GM18870 (cell line): ENCODE data around the gene THY1.
"Not testable (repeated sequence)": the region's sequence is repeated elsewhere in the genome, so short reads cannot be mapped to it uniquely, and the experiment has no call there.

Experiments
- ATAC-seq: cut with Tn5 transposase; IDR thresholded peaks from one replicate; pipeline ENCODE4 v1.9.1; 2021; ENCODE audit warnings: moderate library complexity; ENCODE audit not compliant: unreplicated experiment

The THY1 gene

DNA sequence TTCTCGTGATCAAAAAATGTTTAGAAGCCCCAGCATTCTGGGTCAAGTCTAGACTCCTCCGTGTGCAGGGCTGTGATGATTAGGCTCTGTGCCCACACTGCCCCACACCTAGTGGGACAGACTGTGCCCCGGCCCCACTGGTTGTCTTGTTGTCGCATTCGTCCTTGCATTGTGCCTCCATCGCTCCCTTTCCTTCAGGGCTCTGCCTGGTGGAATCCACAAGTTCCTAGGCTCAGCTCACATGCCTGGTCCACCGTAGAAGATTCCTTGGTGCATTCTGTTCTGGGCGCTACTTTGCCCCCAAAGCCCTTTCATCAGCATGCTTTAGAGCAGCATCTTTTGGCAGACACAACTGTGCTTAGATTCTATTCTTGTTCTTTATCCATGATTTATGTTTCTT lies 23.5 kb upstream of the THY1 start:
- ATAC-seq, result no peak

DNA sequence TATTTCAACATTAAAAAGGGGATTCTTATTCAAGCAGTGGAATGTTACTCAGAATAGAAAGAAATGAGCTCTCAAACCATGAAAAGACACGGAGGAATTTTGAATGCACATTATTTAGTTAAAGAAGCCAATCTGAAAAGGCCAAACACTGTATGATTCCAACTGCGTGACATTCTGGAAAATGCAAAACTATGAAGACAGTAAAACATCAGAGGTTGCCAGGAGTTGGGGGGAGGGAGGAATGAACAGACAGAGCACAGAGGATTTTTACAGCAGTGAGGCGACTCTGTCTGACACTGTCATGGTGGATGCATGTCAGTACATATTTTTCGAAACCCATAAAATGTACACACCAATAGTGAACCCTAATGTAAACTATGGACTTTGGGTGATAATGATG lies 22.9 kb upstream of the THY1 start:
- no peak for ATAC-seq

DNA sequence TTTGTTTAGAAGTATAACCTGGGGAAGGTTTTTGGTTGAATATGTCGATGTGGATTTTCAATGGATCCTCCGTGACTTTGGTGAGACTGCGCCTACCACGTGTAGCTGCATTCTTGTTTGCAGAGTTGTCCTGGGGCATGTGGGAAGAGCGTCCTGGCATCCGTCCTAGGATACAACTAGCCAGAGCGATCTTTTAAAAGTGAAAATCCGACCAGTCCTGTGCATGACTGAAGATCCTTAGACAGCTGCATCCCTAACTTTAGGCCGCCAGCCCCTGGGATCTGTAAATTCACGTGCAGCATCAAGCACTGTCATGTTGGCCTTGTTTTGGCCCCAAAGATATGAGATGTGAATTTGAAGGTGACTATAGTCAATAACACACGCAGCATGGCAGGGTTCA lies 22.4 kb upstream of the THY1 start:
- no peak for ATAC-seq

DNA sequence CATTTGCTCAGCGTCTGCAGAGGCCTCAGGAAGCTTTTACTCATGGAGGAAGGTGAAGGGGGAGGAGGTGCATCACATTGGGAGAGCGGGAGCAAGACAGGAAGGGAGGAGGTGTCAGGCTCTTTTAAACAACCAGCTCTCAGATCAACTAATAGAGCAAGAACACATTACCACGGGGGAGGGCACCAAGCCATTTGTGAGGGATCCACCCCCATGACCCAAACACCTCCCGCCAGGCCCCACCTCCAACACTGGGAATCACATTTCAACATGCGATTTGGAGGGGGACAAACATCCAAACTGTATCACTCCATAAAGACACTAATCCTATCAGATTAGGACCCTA lies 18.9 kb upstream of the THY1 start:
- no peak for ATAC-seq

DNA sequence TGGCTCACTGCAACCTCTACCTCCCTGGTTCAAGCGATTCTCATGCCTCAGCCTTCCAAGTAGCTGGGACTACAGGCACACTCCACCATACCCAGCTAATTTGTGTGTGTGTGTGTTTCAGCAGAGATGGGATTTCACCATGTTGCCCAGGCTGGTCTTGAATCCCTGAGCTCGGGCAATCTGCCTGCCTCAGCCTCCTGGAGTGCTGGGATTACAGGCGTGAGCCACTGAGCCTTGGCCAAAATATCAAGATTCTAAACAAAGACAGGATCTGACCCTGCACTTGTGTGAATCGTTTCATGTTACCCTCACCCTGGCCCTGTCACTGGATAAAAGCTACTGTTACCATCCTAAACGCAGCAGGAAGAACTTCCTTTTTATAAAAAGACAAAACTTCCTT lies 15.6 kb upstream of the THY1 start:
- no peak for ATAC-seq

DNA sequence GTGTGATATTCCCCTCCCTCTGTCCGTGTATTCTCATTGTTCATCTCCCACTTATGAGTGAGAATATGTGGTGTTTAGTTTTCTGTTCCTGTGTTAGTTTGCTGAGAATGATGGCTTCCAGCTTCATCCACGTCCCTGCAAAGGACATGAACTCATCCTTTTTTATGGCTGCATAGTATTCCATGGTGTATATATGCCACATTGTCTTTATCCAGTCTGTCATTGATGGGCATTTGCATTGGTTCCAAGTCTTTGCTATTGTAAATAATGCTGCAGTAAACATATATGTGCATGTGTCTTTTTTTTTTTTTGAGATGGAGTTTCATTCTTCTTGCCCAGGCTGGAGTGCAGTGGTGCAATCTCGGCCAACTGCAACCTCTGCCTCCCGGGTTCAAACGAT lies 14.5 kb upstream of the THY1 start:
- ATAC-seq, result not testable (repeated sequence)

DNA sequence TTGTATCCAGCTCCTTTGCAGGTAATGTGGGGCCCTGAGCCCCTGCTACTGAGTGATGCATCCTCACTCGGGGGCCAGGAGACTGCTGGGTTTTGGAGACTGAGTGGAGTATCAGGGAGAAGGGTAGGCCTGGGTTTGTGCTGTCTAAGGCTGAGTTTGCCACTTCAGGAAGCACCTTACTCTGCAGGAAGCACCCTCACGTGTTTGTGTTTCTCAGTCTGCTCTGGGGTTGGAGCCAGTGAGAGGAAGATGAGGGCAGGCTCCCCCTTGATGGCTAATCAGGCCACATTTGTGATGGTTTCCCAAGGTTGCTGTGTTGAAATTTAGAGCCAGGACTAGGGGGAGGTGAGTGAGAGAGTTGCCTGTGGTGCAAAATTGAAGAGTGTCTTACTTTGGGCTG lies 13.7 kb upstream of the THY1 start:
- ATAC-seq, result no peak

DNA sequence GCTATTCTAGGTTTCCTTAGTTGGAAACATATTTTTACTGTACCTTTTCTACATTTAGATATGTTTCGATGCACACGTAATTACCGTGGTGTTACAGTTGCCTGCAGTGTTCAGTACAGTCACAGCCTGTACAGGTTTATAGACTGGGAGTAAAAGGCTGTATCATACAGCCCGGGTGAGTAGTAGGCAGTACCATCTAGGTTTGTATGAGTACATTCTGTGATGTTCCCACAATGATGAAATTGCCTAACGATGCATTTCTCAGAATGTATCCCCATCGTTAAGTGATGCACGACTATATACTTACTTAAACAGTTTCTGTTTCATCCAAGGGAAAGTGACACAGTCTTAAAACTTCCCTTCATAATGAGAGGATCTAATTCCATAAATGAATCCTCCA lies 13.1 kb upstream of the THY1 start:
- no peak for ATAC-seq

DNA sequence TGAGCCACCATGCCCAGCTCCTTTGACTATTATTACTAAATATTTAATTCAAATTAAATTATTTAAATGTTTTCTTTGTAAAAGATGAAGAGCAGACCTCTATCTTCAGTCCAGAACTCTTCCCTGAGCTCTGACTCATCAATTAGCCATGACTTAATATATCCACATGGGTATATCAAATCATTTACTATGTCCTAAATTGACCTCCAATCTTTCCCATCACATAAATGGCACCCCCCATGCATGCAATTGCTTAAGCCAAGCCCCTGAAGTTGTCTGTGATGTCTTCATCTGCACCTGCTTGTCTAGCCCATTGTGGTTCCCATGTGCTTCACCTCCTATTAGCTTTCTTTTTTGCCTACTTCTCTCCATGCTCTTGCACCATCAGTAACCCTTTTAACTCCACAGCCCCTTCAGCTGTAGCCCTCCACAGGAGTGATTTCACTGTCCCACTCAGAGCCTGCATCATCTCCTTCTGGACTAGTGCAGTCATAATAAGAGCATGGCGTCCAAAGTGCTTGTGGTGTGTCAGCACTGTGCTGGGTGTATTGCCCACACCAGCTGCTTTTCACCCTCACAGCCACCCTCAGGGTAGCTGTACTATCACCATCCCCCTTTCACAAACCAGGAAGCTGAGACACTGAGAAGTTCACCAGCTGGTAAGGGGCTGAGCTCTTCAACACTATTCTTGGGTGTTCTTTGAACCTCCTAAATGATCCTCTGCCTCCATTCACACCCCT lies 11.8 kb upstream of the THY1 start:
- no peak for ATAC-seq

DNA sequence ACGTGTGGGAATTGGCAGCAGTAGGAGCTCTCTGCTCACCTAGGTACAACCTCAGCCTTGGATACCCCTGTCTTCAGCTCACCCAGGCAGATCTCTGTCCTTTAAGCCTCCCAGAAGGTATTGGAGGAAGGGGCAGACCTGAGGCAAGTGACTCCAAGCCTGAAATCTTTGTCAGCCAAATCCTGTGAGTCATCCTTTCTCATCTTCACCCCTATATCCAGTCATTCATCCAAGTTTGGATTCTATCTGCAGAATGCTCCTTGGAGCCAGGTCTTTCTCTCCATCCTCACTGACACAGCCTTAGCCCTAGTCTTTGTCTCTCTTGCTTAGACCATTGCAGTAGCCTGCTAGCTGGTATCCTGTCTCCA lies 10.4 kb upstream of the THY1 start:
- ATAC-seq, result no peak

DNA sequence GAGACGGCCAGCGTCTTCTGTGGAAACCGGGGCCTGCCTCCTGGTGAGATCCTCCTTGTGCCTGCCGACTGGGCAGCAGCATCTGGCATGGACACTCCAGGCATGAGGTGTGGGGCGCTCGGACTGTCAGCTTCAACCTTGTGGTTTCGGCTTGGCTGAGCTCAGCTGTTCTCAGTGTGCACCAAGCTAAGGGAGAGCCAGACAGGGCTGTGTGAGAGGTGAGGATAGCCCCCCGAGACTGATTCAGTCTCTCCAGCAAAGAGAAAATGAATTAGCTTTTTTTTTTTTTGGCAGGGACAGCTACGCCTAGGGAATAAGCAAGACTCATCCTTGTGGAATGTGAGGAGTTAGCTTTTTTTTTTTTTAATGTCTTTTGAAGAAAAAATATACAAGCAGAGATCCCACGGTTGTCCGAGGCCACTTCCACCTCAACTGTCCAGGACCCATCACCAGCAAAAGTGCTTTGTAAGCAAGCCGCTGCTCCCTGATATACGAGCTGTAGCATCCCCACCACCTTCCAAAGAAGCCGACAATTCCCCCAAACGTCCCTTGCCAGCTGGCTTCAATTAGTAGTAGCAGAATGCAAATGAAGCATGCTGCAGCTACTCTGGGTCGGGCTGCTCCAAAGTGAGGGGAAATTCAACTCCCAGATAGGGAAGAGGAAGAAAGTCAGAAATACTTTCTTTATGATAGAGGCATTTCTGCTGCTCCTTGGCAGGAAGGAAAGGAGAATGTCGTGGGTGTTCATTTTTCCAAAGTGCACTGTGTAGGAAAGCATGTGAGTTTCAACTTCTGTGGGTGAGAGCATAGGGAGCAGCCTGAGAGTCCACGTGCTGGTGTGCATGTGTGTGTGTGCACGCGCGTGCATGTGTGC lies 9.7 kb upstream of the THY1 start:
- ATAC-seq, result no peak

DNA sequence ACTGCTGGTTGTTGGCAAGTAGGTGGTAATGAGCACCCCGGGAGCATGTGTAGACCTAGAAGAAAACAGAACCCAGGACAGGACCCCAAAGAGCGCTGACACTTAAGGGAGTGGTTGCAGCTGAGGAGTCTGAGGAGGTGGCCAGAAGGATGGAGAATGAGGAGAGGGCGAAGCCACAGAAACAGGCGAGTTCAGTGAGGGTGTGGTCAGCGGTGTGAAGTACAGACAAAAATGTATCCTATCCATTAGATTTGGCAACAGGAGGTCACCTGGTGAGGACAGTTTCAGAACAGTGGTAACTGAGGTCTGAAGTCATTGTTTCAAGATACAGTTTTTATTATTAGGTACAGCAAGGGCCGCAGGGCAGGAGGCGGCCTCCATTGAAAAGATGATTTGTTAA lies 8.6 kb upstream of the THY1 start:
- ATAC-seq, result no peak

DNA sequence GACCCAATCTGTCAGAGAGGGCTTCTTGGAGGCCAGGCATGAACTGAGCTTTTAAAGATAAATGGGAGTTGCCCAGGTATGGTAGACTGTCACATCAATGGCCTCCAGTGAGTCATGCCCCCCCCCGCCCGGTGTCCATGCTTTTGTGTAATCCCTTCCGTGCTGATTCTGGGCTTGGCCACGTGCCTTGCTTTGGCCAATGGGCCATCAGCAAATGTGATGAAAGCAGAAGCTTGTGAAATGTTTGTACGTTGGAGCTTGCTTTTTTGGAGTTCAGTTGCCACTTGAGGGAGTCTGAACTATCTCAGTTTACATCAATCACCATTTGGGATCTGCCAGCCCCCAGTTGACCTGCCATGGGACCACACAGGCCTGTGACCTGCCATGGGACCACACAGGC lies 4.3 kb upstream of the THY1 start:
- no peak for ATAC-seq

DNA sequence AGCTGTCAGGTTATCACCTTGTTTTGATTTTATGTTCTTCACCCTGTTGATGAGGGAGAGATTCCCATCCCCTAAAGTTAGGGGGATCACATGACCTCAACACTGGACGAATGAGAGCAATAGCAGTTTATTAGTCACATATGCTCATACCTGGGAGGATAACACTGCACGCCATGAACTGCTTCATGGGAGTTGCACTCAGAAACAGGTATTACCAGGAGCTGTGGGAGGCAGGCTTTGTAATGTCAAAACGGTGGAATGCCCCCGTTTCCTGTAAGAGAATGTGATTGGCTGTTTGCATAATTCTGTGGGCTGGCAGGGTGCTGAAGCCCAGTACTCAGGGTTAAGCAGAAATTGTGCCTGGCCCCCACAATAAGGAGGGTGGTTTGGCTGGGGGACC lies 3.2 kb upstream of the THY1 start:
- no peak for ATAC-seq

DNA sequence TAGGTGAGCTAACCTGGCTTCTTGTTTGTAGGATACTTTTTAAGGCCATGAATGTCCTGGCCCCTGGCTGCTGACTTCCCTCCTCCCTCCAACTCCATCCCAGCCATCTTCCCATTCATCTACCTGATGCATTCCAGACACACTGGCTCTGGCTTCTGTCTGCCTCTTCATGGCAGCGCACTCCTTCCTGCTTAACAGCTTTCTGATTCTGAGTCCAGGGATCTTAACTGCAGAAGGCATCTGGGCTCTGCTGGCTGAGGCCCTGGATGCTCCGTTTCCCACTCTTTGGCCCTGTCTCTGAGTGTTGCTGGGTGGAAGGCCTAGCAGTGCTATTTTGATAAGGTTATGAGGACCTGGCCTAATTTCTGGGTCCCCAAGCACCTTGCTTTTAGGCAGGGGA lies 1.8 kb upstream of the THY1 start:
- no peak for ATAC-seq

DNA sequence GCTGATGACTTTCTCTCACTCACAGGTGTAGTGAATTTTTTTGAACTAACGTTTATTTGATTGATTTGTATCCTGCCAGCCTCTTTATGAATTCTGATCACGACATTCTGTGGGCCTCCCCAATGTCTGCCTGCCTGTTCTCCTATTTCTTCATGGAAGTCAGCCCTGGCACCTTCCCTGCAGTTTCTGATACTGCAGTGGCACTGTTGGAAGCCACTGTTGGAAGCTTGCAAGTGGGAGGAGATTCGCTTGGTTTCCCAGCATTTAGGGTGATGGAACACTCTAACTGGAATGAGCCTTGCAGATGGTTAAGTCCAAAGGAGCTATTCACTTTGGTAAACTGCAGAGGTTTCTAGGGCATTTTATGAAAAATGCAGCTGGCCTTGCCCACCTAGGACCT lies 1.3 kb upstream of the THY1 start:
- ATAC-seq, result no peak

DNA sequence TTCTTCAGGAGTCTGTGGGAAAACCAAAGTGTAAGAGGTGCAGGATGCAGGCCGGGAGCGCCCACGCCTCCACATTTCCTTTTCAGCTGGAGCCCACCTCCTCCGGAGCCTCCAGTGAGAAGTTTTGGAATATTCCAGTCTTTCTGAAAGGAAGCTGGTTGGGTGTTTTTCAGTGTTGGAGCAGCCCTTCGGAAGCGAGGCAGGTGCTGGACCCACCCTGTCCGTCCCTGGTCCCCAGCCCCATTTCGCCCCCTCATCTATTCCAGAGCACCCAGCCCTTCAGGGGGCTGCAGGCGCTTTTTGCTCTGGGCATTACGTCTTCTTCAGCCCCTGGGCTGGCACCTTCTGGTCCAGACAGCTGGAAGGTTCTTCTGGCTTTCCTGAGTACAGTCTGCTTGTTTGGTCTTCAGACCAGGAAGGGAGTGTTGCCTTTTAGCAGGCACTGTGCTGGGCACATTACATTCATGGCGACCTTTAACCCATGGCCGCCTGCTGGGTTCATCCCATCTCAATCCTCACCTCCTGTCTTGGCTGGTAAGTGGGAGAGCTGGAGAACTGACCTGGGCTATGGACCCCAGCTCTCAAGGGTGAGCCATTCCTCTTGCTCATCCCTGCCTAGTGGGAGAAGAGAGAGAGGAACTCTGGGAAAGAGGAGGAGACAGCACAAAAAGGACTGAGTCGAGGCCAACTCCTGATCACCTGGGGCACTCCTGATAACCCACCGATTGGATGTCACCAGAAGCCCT lies 710 bp upstream of the THY1 start:
- ATAC-seq, result no peak

DNA sequence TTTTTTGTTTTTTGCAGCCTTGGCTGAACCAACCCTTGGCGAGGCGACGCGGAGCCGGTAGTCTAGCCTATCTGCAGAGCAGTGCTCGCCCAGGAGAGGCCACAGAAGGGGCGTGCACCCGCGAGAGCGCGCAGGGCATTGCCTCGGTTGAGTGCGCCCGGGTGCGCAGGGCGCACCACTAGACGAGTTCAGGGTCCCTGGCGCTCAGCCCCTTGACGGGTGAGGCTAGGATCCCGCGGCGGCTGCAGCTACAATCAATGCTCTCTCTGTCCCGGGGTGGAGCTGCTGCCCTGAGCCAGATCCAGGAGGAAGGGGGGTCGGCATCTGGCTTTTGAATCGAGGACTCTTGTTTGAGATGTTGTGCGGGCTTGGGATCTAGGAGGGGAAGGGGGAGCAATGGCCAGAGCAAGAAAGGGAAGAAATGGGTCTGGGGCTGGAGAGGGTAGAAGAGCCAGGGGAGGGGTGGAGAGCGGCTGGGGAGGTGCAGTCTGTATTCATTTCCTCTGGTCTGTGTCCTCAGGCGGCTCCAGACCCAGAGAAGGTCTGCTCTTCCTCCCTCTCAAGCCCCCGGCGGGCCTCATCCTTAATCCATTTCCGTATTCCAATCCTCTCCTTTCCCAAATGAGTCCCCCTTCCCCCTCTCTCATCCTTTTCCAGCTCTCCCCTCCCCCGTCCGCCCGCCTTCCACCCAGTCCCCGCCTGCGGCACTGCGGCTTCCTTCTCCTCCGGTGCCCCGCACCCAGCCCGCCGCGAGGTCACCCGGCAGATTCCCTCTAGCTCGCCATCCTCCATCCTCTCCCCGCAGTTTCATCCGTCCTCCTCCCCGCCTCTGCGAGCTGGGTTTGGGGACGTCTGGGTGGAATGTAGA lies 797 bp downstream of the THY1 start:
- no peak for ATAC-seq

DNA sequence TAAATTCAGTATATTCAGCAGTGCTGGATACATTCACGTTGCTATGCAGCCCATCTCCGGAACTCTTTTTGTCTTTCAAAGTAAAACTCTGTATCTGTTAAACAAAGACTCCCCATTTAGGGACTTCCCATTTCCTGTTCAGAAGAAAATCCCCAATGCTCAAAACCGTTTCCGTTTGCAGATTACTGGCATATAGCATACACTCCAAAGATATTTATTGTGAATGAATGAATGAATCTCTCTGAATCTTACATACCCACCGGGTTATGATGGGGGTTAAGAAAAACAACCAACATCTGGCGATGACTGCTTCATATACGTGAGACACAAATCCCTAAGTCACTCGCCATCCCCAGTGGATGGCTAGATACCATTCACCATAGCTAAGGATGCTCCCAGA lies 1.6 kb downstream of the THY1 start:
- no peak for ATAC-seq

DNA sequence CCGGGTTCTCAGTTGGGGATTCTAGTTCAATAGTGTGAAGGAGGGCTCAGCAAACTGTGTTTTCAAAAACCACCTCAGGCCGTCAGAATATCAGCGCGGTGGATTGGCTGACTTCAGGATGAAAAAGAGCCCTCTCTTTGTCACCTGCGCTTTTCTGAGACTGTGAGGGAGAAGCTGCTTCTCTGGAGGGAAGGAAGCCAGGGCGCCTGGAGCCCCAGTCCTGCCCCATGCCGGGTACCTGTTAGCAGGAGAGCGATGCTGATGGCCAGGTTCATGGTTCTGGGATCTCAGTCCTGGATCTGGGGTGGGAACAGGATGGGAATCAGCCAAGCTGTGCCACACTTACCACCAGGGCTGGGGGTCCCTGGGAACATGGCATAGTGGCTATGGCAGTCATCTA lies 2.3 kb downstream of the THY1 start:
- no peak for ATAC-seq

DNA sequence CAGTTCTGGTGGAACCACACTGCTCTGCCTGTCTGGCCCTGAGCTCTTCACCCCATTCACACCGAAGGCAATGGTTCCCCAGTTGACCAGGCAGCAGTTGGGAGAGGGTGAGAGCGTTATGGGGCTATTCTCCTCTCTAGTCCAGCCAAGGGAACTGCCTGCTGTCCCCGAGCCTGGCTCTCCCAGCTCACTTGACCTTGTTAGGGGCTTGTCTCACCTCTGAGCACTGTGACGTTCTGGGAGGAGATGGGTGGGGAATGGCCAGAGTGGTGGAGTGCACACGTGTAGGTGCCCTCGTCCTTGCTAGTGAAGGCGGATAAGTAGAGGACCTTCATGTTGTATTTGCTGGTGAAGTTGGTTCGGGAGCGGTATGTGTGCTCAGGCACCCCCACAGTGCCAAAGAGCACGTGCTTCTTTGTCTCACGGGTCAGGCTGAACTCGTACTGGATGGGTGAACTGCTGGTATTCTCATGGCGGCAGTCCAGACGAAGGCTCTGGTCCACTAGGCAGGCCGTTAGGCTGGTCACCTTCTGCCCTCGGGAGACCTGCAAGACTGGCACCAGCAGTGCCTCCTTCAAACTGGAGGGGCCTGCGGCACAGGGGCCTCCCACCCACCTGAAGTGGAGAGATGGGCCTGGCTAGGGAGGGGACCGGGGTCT lies 3.0 kb downstream of the THY1 start:
- no peak for ATAC-seq
